HG03060 (cell line): Measurements from ENCODE around the gene MFSD11.
"Not testable (repeated sequence)": the region's sequence is repeated elsewhere in the genome, so short reads cannot be mapped to it uniquely, and the experiment has no call there.

Experiments used
- ATAC-seq: cut with Tn5 transposase; IDR thresholded peaks from one replicate; pipeline ENCODE4 v1.9.1; 2021; ENCODE audit warnings: low read depth, moderate number of reproducible peaks; ENCODE audit not compliant: unreplicated experiment

MFSD11 gene

DNA sequence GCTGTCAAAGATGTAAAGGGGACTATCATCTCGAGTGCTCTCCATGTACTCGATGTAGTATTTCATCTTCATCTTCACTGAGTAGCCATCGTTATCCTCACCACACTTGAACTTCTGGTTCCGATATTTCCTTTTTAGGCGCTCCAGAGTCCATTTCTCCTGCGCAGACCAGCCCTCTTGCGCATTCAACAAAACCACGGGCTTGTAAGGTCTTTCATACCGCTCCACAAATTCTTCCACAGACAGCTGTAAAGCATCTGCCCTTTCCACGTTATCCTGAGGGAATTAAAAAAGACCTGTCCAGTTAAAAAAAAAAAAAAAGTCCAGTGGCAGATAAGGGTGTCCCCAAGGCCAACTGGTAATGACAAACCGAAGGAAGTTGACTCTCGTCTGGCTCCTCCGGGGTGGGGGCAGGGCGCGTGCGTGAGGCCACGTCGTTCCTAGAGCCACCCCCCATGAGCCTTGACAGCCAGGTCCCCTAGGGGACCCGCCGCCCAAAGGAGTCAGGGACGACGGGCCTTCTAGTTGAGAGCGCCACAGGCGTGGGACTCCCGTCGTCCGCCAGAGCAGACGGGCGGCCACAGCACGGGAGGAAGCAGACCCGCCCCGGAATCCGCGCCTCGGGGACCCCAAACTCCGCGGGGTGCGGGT, 12.2 kb upstream of the MFSD11 start:
- no peak for ATAC-seq

DNA sequence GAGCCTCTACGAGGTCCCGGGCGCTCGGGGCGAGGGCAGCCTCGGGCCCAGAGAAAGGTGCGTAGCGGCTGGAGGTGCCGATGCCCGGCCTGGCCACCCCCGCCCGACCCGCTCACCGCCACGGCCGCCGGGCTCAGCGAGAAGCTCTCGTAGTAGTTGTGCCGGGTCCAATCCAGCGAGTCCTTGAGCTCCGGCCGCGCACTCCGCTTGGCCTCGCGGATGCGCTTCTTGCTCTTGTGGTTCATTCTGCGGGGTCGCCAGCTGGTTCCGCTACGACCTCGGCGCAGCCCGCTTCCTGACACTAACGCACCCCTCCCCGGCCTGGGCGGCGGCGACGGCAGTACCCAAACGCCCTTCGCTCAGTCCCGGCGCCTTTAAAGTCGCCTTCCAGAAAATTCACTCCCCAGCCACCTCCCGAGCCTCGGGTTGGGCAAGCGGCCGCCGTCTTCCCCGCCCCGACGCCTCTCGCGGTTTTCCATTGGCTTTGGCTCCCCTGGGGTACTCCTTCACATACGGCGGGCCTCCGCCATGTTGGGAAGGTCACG, 11.6 kb upstream of the MFSD11 start, which contains the start of gene JMJD6:
Gene JMJD6 (minus strand): TSS at position 376 of the 545 bp plus-strand sequence. CDS start 131 bp downstream, at position 245.
- peak; percentile 44 for ATAC-seq

DNA sequence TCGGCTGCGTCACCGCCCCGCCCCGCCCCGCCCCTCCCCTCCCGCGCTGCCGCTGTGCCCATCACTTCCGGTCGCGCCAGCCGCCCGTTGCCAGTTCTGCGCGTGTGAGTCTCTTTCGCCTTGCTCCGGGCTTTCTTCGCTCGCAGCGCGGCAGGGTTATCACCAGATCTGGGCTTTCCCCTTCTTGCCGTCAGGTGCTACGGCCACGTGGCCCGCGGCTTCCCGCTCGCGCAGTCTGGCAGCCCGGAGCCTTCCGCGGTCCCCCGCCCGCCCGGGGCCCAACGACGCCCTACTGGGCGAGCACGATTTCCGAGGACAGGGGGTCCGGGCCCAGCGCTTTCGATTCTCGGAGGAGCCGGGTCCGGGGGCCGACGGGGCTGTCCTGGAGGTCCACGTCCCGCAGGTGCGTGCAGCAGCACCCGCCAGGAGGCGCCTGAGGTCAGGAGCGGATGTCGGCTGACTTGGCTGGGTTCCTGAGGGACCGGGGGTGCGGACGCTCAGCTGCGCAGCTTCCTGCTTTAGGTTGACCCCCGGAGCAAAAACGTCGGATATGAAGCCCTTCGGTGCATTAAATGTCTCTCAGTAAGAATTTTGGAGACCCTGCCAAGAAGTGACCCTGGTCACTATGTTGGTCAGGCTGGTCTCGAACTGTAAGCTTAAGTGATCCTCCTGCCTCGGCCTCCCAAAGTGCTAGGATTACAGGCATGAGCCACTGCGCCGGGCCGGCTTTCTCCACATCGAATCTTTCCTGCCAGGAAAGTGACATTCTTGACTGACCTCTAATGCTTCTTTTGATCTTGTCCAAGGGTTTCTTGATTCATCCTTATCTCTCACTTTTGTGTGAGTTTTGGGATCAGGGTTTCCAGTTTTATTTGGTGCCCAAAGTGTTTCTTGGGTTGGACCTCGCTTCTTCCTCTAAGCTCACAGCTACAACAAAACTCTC, 10.9 kb upstream of the MFSD11 start, which contains the start of gene METTL23:
Gene METTL23 (plus strand): TSS at position 64 of the 943 bp plus-strand sequence. CDS start 2,872 bp downstream, outside the sequence.
- peak; percentile 38 for ATAC-seq

DNA sequence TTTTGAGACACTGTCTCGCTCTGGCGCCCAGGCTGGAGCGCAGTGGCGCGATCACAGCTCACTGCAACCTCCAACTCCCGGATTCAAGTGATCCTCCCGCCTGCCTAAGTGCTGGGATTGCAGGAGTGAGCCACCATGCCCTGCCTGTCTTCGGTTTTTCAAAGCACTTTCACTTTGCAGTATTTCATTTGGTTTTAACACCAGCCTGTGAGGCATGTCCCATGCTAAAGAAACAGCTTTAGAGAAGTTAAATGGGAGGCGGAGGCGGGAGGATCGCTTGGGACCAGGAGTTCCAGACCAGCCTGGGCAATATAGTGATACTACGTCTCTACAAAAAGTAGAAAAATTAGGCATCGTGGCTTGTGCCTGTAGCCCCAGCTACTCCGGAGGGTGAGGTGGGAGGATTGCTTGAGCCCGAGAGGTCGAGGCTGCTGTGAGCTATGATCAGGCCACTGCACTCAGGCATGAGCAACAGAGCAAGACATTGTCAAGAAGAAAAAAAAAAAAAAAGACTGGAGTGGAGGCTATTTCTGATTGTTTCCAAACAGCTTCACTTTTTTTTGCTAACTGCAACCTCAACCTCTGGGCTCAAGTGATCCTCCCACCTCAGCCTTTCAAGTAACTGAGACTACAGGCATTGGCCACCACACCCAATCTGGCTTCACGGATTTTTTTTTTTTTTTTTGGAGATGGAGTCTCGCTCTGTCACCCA, 10.0 kb upstream of the MFSD11 start:
- ATAC-seq: no peak

DNA sequence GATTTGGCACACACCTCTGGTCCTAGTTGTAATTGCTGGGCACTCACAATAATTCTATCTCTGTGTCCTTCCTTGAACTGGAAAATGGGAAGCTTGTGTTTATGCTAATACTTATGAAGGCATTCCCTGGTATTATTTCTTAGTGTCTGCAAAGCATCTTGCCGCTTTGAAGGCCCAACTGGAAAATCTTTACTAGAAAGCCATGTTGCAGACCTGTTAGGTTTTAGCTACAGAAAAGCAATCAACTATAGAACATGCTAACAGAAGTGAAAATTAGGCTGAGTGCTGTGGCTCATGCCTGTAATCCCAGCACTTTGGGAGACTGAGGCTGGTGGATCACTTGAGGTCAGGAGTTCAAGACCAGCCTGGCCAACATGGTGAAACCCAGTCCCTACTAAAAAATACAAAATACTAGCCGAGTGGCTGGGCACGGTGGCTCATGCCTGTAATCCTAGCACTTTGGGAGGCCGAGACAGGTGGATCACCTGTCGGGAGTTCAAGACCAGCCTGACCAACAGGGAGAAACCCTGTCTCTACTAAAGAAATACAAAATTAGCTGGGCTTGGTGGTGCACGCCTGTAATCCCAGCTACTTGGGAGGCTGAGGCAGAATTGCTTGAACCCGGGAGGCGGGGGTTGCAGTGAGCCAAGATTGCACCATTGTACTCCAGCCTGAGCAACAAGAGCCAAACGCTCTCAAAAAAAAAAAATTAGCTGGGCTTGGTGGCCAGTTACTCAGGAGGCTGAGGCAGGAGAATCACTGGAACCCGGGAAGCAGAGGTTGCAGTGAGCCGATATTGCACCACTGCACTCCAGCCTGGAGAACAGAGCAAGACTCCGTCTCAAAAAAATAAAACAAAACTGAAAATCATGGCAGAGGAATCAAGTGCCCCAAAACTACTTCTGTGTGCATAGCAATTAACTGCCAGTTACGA, 5.9 kb upstream of the MFSD11 start:
- not testable (repeated sequence) for ATAC-seq

DNA sequence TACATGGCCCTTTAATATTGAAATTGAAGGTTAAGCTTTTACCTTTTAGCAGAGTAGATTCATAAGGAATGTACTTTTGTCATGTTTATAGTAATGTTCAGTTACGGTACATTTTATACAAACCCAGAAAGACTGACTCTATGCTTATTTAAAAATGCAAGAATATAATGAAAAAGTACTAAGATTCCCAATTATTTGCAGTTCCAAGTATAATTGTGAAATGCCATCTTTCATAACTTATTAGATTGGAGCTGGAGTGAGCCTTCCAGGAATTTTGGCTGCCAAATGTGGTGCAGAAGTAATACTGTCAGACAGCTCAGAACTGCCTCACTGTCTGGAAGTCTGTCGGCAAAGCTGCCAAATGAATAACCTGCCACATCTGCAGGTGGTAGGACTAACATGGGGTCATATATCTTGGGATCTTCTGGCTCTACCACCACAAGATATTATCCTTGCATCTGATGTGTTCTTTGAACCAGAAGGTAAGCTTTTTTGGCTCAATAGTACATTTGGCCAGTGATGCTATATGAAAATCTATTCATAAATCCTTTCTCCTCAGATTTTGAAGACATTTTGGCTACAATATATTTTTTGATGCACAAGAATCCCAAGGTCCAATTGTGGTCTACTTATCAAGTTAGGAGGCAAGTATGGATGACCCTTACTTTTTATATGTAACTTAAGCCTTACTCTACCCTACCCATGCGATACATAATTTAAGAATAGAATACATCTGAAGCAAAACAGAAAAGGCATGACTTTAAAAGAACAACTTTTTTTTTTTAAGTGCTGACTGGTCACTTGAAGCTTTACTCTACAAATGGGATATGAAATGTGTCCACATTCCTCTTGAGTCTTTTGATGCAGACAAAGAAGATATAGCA, 4.9 kb upstream of the MFSD11 start:
- no peak for ATAC-seq

DNA sequence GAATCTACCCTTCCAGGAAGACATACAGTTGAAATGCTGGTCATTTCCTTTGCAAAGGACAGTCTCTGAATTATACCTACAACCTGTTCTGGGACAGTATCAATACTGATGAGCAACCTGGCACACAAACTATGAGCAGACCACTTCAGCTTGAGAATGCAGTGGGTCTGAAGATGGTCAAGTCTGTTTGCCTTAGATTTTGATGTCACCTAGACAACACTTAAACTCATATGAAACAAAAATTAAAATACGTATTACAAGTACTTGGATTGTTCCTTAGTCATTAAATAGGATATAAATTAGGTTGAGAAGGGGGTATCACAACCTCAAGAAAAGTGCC, 4.3 kb upstream of the MFSD11 start:
- no peak for ATAC-seq

DNA sequence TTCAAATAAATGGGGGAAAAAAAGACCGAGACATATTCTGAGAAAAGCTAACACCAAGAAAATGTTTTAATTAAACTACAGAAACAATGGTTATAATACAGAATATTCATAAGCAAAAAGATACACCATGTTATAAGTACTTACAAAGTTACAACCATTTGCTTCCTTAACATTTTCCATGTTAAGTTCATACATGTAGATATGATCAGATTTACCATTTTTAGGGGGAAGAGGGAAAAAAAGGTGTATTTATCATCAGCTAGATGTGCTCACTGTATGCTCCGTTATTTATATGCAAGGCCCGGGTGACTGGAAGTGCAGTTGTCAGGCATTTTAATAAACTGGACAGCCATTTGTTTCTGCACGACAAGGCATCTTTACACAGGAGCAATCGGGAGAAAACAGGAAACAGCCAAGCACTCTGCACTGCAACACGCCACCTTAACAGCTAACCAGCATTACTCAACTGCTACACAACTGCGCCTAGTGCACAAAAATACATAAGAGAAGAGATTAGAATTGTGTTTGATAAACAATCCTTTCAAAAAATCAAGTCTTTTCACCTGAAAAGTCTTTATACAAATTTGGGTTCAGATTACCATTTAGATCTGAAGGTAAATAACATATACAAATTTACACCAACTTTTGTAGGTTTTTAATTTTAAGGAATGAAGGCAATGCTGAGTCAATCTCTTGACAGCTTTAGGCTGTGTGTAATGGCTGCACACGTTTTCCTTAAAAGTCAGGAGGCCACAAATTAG, 3.7 kb upstream of the MFSD11 start:
- ATAC-seq: no peak

DNA sequence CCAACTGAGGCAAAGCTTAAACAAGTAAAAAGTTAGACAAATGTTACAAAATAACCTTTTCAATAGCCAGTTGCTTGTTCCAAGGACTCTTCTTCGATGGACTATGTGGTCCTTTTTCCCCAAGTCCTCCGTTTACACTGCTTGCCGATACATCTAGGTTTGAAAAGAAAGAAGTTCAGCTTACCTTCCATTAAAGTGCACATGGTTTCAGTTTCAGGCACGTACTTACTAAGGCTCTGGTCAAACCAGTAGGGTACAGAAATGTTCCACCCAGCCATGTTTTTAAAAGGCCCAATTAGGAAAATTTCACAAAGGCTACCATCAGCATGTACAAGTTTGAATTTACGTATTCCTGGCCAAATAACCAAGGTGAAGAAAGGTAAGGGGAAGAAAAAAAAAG, 2.9 kb upstream of the MFSD11 start:
- ATAC-seq: no peak

DNA sequence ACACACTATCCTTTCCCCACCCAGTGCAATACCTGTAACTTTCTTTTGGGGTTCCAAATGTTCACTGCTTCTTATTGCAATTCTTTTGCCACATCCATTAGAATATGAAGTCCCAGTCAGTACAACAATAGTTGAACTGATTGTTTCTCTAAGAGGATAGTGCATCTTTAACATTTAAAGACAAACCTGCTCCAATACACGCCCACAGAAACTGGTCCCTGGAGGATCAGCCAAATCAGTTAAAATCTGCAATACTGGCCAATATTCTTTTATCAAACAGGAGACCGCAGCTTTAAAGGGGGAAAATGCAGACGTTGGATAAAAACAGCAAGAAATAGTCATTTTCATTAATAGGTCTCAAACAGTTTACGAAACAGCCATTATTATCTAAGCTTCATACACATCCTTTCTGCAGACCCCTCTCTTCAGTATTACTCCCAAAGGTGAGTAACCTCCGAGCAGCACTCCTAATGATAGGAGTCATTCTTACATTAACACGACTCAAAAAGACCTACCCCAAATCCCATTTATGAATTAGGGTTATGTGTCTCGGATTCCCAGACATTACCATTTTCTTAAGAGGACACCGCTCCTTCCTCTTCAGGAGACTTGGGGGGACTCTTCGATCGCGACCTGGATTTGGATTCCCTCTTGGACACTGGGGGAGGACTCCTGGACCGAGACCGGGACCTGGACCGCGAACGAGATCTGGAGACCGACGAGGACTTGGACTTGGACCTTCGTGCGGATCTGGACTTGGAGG, 2.2 kb upstream of the MFSD11 start:
- ATAC-seq: no peak

DNA sequence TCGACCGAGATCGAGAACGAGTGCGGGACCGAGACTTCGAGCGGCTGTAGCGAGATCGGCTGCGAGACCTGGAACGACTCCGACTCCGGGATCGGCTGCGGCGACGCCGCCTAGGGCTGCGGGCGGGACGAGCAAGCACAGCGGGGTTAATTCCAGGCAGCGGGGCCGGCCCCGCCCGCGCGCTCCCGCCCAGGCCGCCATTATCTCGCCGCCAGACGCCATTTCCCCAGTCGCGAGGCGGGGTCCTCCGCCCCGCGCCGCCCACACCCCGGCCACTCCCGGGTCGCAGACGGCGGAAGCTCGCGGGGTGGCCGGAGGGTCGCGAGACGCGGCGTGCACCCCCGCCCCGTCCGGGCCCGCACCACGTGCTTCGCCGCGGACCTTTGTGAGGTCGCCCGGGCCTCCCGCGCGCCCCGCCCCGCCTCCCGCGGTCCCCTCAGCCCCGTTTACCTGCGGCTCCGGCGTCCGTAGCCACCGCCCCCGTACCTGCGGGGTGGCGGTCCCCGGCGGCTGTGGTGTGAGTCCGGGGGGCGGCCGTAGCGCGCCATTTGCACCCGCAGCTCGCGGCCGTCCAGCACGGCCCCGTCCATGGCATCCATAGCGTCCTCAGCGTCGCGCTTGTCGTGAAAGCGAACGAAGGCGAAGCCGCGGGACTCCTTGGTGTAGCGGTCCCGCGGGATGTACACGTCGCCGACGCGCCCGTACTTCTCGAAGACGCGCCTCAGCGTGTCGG, 1.4 kb upstream of the MFSD11 start:
- no peak for ATAC-seq

DNA sequence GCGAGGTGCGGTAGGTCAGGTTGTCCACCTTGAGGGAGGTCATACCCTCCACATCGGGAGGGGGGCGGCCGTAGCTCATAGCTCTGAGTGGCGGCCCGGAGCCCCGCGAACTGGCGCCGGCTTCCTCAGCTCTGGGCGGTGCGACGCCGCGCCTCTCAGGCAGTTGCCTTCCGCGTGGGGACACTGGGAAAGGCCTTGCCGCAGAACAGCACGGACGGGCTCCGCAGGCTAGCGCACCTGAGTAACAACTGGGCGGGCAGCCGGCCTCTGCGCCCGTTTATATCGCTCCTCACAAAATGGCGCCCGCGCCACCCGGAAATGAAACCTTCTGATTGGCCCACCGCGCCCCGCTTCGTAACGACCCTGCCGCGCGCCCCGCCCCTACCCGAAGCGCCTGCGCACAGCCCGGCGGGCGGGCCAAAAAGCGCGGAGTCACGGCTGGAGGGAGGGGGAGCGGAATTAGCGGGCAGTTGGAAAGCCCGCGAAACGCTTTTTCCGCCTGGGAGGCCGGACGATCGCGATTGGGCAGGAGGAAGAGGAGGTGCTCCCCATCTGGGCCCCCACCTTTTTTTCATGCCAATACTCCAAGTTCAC, 740 bp upstream of the MFSD11 start, which contains the start of gene SRSF2:
Gene SRSF2 (minus strand): TSS at position 250 of the 594 bp plus-strand sequence. CDS start 171 bp downstream, at position 79.
- peak; percentile 72 for ATAC-seq

DNA sequence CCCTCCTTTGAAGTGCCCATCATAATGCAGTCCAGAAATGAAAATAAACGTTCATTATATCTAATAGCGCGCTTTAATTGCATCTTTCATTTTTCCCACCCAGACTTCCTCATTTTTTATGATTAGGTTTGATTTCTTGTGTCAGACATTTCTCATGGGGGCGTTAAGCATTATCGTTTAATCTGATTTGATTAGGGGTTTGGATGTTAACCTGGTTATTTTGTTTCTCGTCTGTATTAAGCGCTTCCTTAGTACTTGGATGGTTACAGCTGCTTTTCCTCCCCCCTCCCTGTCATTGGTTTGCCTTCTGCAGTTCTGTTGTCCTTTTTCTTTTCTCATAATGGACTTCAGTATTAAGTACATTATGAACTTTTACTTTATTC, 540 bp downstream of the MFSD11 start:
- no peak for ATAC-seq

DNA sequence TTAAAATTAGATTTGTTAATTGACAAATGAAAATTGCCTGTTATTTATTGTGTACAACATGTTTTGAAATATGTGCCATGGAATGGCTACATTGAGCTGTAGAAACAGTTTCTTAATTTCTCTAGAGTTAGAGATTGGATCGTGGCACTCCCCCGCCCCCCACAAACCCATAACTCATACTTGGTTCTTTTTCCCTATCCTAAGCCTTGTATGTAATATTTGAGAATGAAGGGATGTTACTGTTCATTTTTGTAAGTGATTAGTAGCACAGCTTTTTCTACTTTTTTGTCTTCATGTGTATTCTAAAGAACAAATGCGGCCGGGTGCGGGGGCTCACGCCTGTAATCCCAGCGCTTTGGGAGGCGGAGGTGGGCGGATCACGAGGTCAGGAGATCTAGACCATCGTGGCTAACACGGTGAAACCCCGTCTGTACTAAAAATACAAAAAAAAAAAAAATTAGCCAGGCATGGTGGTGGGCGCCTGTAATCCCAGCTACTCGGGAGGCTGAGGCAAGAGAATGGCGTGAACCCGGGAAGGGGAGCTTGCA, 1.7 kb downstream of the MFSD11 start:
- not testable (repeated sequence) for ATAC-seq

DNA sequence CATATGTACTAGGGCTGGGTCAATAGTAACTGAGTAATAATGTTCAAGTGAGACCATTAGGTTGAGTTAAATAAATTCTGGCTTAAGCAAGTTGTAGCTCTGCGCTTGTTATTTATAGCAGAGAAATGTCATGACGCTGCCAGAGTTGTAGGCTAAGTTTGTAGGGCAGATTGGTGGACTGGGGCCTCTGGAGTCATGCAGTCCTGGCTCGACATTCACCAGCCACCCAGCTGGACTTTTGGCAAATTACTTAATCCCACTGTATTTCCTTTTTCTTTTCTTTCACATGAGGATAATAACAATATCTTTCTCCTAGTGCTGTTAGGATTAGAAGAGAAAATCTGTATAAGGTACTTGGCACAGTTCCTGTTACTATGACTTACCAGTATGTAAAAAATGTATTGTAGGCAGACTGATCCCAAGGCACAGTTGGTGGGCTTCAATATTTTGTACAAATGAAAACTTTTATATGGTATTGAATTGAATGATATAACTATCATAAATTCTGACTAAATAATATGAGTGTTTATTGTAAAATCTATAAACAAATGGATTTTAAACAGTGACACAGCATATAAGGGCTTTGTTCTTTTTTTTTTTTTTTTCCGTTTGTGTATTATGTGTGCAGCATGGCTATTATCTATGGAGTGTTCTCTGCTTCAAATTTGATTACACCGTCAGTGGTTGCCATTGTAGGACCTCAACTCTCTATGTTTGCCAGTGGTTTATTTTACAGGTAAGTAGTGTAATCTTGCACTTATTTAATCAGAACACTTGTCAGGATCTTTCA, 2.6 kb downstream of the MFSD11 start:
- no peak for ATAC-seq
